HG03442 (cell line): ENCODE results near the gene KREMEN1.
A peak's percentile ranks its signal among the peaks of the same experiment; 100 is the strongest.
"Not testable (repeated sequence)": the region's sequence is repeated elsewhere in the genome, so short reads cannot be mapped to it uniquely, and the experiment has no call there.

Source experiments
- ATAC-seq: cut with Tn5 transposase; IDR thresholded peaks from one replicate; pipeline ENCODE4 v1.9.1; 2021; ENCODE audit warnings: mild to moderate bottlenecking, moderate library complexity; ENCODE audit not compliant: unreplicated experiment

Gene KREMEN1

GRCh38 chr22:29072979-29073617 is at the start of gene KREMEN1:
Gene KREMEN1 (plus strand): TSS chr22:29073035. CDS start chr22:29073131, 96 bp downstream.
- peak; percentile 3 for ATAC-seq

- no peak for ATAC-seq
Observed at GRCh38 chr22:29023172-29023796, 49.6 kb upstream of the KREMEN1 start.

- no peak for ATAC-seq
Observed at GRCh38 chr22:29026579-29026978, 46.3 kb upstream of the KREMEN1 start.

- no peak for ATAC-seq
Observed at GRCh38 chr22:29028468-29028867, 44.4 kb upstream of the KREMEN1 start.

- no peak for ATAC-seq
Observed at GRCh38 chr22:29029202-29030000, 43.4 kb upstream of the KREMEN1 start.

- no peak for ATAC-seq
Observed at GRCh38 chr22:29030016-29030617, 42.7 kb upstream of the KREMEN1 start.

GRCh38 chr22:29030618-29031226 is 42.1 kb upstream of the KREMEN1 start:
- ATAC-seq, result no peak

- ATAC-seq, result no peak
Observed at GRCh38 chr22:29031227-29032011, 41.4 kb upstream of the KREMEN1 start.

- ATAC-seq, result no peak
Observed at GRCh38 chr22:29032014-29032475, 40.8 kb upstream of the KREMEN1 start.

GRCh38 chr22:29032584-29032983 is 40.3 kb upstream of the KREMEN1 start:
- no peak for ATAC-seq

- no peak for ATAC-seq
Observed at GRCh38 chr22:29037340-29037932, 35.4 kb upstream of the KREMEN1 start.

- no peak for ATAC-seq
Observed at GRCh38 chr22:29039148-29039547, 33.7 kb upstream of the KREMEN1 start.

- not testable (repeated sequence) for ATAC-seq
Observed at GRCh38 chr22:29039684-29040083, 33.2 kb upstream of the KREMEN1 start.

GRCh38 chr22:29040385-29041275 is 32.2 kb upstream of the KREMEN1 start:
- ATAC-seq, result no peak

GRCh38 chr22:29041408-29041807 is 31.4 kb upstream of the KREMEN1 start:
- ATAC-seq, result no peak

GRCh38 chr22:29043906-29044575 is 28.8 kb upstream of the KREMEN1 start:
- ATAC-seq, result no peak

- no peak for ATAC-seq
Observed at GRCh38 chr22:29044657-29045176, 28.1 kb upstream of the KREMEN1 start.
